ENCODE measurements around the gene DGCR6. TPM values are rescaled to one million over a fixed set of nuclear protein-coding genes. Genes with fewer than 3 reads are reported as not detected.
"Not testable (repeated sequence)": the region's sequence is repeated elsewhere in the genome, so short reads cannot be mapped to it uniquely, and the experiment has no call there.

Gene DGCR6
- total and polyA plus RNA-seq, 10 of the 15 experiments (the other 5 are each of a cell fraction or from before 2014, with no cell fraction given) = 0.06 to 0.54 (median 0.16) TPM; not detected in 2

GRCh38 chr22:18955696-18956095, 49.6 kb downstream of the DGCR6 start (continued):
- no peak for TF ChIP-seq ZBTB4 (CRISPR knock-in tag; IDR thresholded peaks at IDR 0.05)

GRCh38 chr22:18956121-18956895, 50.2 kb downstream of the DGCR6 start:
- 19% methylated on average over 15 of the region's 15 CpGs for WGBS (ENCODE audit: insufficient coverage, insufficient replicate concordance, low lambda C conversion rate, missing lambda C conversion rate)
- DNase-seq (ENCODE audit: low read depth, low spot score); H3K4me3 ChIP-seq; H3K79me2 ChIP-seq (ENCODE audit: control insufficient read depth, insufficient read depth, low read length); H3K27ac ChIP-seq (ENCODE audit: control insufficient read depth, insufficient read depth); H3K9ac ChIP-seq (ENCODE audit: control insufficient read depth, insufficient read depth, low read length); H3K36me3 ChIP-seq (ENCODE audit: control insufficient read depth in 2 of 2, insufficient read depth in 2 of 2, low read length in 1 of 2); H3K27me3 ChIP-seq (replicated peaks in 1 of 2; ENCODE audit: control insufficient read depth in 2 of 2, insufficient read depth in 2 of 2, low read length in 1 of 2); H2AFZ ChIP-seq (ENCODE audit: control insufficient read depth, low read depth, low read length); H3K4me2 ChIP-seq (ENCODE audit: control insufficient read depth, insufficient read depth); FAIRE-seq; H3K4me1 ChIP-seq (ENCODE audit: control insufficient read depth, insufficient read depth, low read length); H4K20me1 ChIP-seq (ENCODE audit: control insufficient read depth, insufficient read depth); intact Hi-C loops (cut with micrococcal nuclease; ENCODE audit: unreplicated experiment); BruUV-seq (replicated peaks); in situ Hi-C loops (cut with MboI); H3K9me3 ChIP-seq (replicated peaks; ENCODE audit: control insufficient read depth, insufficient read depth, low read length); ATAC-seq: not testable (repeated sequence)
- SMC1A ChIA-PET (ENCODE audit: uncharacterized antibody, unreplicated experiment) = interaction anchor here (0.6 kb wide), 1 partner anchor 122 kb away, joined by 3 read pairs; no protein-coding TSS in a partner anchor
- RAD21 ChIA-PET (ENCODE audit: unreplicated experiment) = interaction anchor here (0.6 kb wide), 1 partner anchor 674 kb away, joined by 4 read pairs; no protein-coding TSS in a partner anchor
- CTCF ChIA-PET = interaction anchor here (0.7 to 1.0 kb wide), 2 partner anchors 50 to 162 kb away, joined by 3 to 4 read pairs; partner anchors contain the start of gene DGCR6
- POLR2A ChIA-PET = interaction anchor here (0.6 kb wide), 1 partner anchor 45 kb away, joined by 3 read pairs; no protein-coding TSS in a partner anchor

GRCh38 chr22:18956956-18957355, 50.8 kb downstream of the DGCR6 start:
- FAIRE-seq; H3K79me2 ChIP-seq (ENCODE audit: control insufficient read depth, insufficient read depth, low read length); H4K20me1 ChIP-seq (ENCODE audit: control insufficient read depth, insufficient read depth); H3K9me3 ChIP-seq (replicated peaks; ENCODE audit: control insufficient read depth, insufficient read depth, low read length); intact Hi-C loops (cut with micrococcal nuclease; ENCODE audit: unreplicated experiment); H3K36me3 ChIP-seq (ENCODE audit: control insufficient read depth in 2 of 2, insufficient read depth in 2 of 2, low read length in 1 of 2); H3K27me3 ChIP-seq (replicated peaks in 1 of 2; ENCODE audit: control insufficient read depth in 2 of 2, insufficient read depth in 2 of 2, low read length in 1 of 2); H3K4me1 ChIP-seq (ENCODE audit: control insufficient read depth, insufficient read depth, low read length); DNase-seq (ENCODE audit: low read depth, low spot score); in situ Hi-C loops (cut with MboI); H3K27ac ChIP-seq (ENCODE audit: control insufficient read depth, insufficient read depth); SMC1A ChIA-PET (ENCODE audit: uncharacterized antibody, unreplicated experiment); CTCF ChIA-PET; H2AFZ ChIP-seq (ENCODE audit: control insufficient read depth, low read depth, low read length); H3K9ac ChIP-seq (ENCODE audit: control insufficient read depth, insufficient read depth, low read length); ATAC-seq; H3K4me3 ChIP-seq; H3K4me2 ChIP-seq (ENCODE audit: control insufficient read depth, insufficient read depth); BruUV-seq (replicated peaks): not testable (repeated sequence)
- 63% methylated on average over 13 of the region's 15 CpGs for WGBS (ENCODE audit: insufficient coverage, insufficient replicate concordance, low lambda C conversion rate, missing lambda C conversion rate)
- RAD21 ChIA-PET (ENCODE audit: unreplicated experiment) = interaction anchor here (0.6 kb wide), 1 partner anchor 673 kb away, joined by 4 read pairs; no protein-coding TSS in a partner anchor
- POLR2A ChIA-PET = interaction anchor here (0.6 kb wide), 1 partner anchor 44 kb away, joined by 3 read pairs; no protein-coding TSS in a partner anchor

- H4K20me1 ChIP-seq (ENCODE audit: control insufficient read depth, insufficient read depth); H3K27me3 ChIP-seq (replicated peaks in 1 of 2; ENCODE audit: control insufficient read depth in 2 of 2, insufficient read depth in 2 of 2, low read length in 1 of 2); H3K4me1 ChIP-seq (ENCODE audit: control insufficient read depth, insufficient read depth, low read length); FAIRE-seq; POLR2A ChIA-PET; H3K79me2 ChIP-seq (ENCODE audit: control insufficient read depth, insufficient read depth, low read length); H3K27ac ChIP-seq (ENCODE audit: control insufficient read depth, insufficient read depth); H2AFZ ChIP-seq (ENCODE audit: control insufficient read depth, low read depth, low read length); H3K4me3 ChIP-seq; intact Hi-C loops (cut with micrococcal nuclease; ENCODE audit: unreplicated experiment); H3K36me3 ChIP-seq (ENCODE audit: control insufficient read depth in 2 of 2, insufficient read depth in 2 of 2, low read length in 1 of 2); H3K9me3 ChIP-seq (replicated peaks; ENCODE audit: control insufficient read depth, insufficient read depth, low read length); DNase-seq (ENCODE audit: low read depth, low spot score); ATAC-seq; SMC1A ChIA-PET (ENCODE audit: uncharacterized antibody, unreplicated experiment); CTCF ChIA-PET; RAD21 ChIA-PET (ENCODE audit: unreplicated experiment); BruUV-seq (replicated peaks); in situ Hi-C loops (cut with MboI); H3K9ac ChIP-seq (ENCODE audit: control insufficient read depth, insufficient read depth, low read length); H3K4me2 ChIP-seq (ENCODE audit: control insufficient read depth, insufficient read depth): not testable (repeated sequence)
- 37% methylated on average over 10 of the region's 18 CpGs for WGBS (ENCODE audit: insufficient coverage, insufficient replicate concordance, low lambda C conversion rate, missing lambda C conversion rate)
Measured at GRCh38 chr22:18957621-18958320, 51.7 kb downstream of the DGCR6 start.
